GM21515 (cell line): ENCODE measurements around the gene IYD.

Experiments used
- ATAC-seq: cut with Tn5 transposase; IDR thresholded peaks from one replicate; pipeline ENCODE4 v1.9.1; 2021; ENCODE audit not compliant: unreplicated experiment

IYD gene

GRCh38 chr6:150394899-150395295 is 26.1 kb downstream of the IYD start:
- ATAC-seq = no peak

- no peak for ATAC-seq
Observed at GRCh38 chr6:150395388-150396009, 26.7 kb downstream of the IYD start.

- no peak for ATAC-seq
Observed at GRCh38 chr6:150403458-150404246, 34.8 kb downstream of the IYD start.

- no peak for ATAC-seq
Observed at GRCh38 chr6:150406948-150407347, 38.1 kb downstream of the IYD start.

GRCh38 chr6:150408842-150409241 is 40.0 kb downstream of the IYD start:
- no peak for ATAC-seq

- no peak for ATAC-seq
Observed at GRCh38 chr6:150409576-150410066, 40.8 kb downstream of the IYD start.

- no peak for ATAC-seq
Observed at GRCh38 chr6:150410399-150410798, 41.6 kb downstream of the IYD start.

GRCh38 chr6:150410906-150411305 is 42.1 kb downstream of the IYD start:
- no peak for ATAC-seq

- no peak for ATAC-seq
Observed at GRCh38 chr6:150412221-150412620, 43.4 kb downstream of the IYD start.

- no peak for ATAC-seq
Observed at GRCh38 chr6:150413198-150413597, 44.4 kb downstream of the IYD start.

GRCh38 chr6:150413781-150414281 is 45.0 kb downstream of the IYD start:
- ATAC-seq = no peak

- ATAC-seq = no peak
Observed at GRCh38 chr6:150416128-150416527, 47.3 kb downstream of the IYD start.

GRCh38 chr6:150417250-150417649 is 48.4 kb downstream of the IYD start:
- no peak for ATAC-seq

GRCh38 chr6:150417899-150418826 is 49.4 kb downstream of the IYD start:
- ATAC-seq = no peak

- no peak for ATAC-seq
Observed at GRCh38 chr6:150418827-150419594, 50.2 kb downstream of the IYD start.

GRCh38 chr6:150420428-150420827 is 51.6 kb downstream of the IYD start:
- ATAC-seq = no peak

GRCh38 chr6:150420926-150421325 is 52.1 kb downstream of the IYD start:
- ATAC-seq = no peak

GRCh38 chr6:150425508-150425907 is 56.7 kb downstream of the IYD start:
- no peak for ATAC-seq

GRCh38 chr6:150426198-150426597 is 57.4 kb downstream of the IYD start:
- ATAC-seq = no peak

GRCh38 chr6:150427037-150427602 is 58.3 kb downstream of the IYD start:
- ATAC-seq = no peak
